Stimulated activated CD4-positive, alpha-beta T cell treated with anti-CD3 and anti-CD28 coated beads, Interleukin-1b, Interleukin-23, amount 100 ng/mL, for 24 hours (primary cell): ENCODE data around the gene CDH23.
"Not testable (repeated sequence)": the region's sequence is repeated elsewhere in the genome, so short reads cannot be mapped to it uniquely, and the experiment has no call there.

Source experiments
- DNase-seq, 4 experiments: peaks; one replicate each; pipeline ENCODE4 v3.0.0-alpha.2; 2020; ENCODE audit warnings: low read depth in 4 of 4, low spot score in 1 of 4

Gene CDH23

GRCh38 chr10:71600242-71600641 lies 203.5 kb downstream of the CDH23 start:
- DNase-seq: not testable (repeated sequence)

- DNase-seq: no peak
Measured at GRCh38 chr10:71600849-71601248, 204.1 kb downstream of the CDH23 start.

- no peak for DNase-seq
Measured at GRCh38 chr10:71601273-71601672, 204.6 kb downstream of the CDH23 start.

- no peak for DNase-seq
Measured at GRCh38 chr10:71603150-71603549, 206.4 kb downstream of the CDH23 start.

GRCh38 chr10:71603754-71604153 lies 207.0 kb downstream of the CDH23 start:
- DNase-seq: no peak

GRCh38 chr10:71604324-71605018 lies 207.8 kb downstream of the CDH23 start:
- DNase-seq: no peak

GRCh38 chr10:71605263-71605962 lies 208.7 kb downstream of the CDH23 start:
- DNase-seq: no peak

GRCh38 chr10:71606257-71607081 lies 209.7 kb downstream of the CDH23 start:
- no peak for DNase-seq

- DNase-seq: no peak
Measured at GRCh38 chr10:71607082-71607443, 210.3 kb downstream of the CDH23 start.

- peak; percentile 40 to 66 (median 44) for DNase-seq
Measured at GRCh38 chr10:71608819-71609768, 212.4 kb downstream of the CDH23 start.

GRCh38 chr10:71610651-71611050 lies 213.9 kb downstream of the CDH23 start:
- no peak for DNase-seq

- DNase-seq: no peak
Measured at GRCh38 chr10:71611131-71611530, 214.4 kb downstream of the CDH23 start.

- no peak for DNase-seq
Measured at GRCh38 chr10:71611709-71612422, 215.1 kb downstream of the CDH23 start.

GRCh38 chr10:71613261-71613777 lies 216.6 kb downstream of the CDH23 start:
- DNase-seq: no peak

- no peak for DNase-seq
Measured at GRCh38 chr10:71613877-71614276, 217.2 kb downstream of the CDH23 start.

GRCh38 chr10:71614946-71615345 lies 218.2 kb downstream of the CDH23 start:
- no peak for DNase-seq

- no peak for DNase-seq
Measured at GRCh38 chr10:71615538-71616329, 219.0 kb downstream of the CDH23 start.

- DNase-seq: no peak
Measured at GRCh38 chr10:71616817-71617654, 220.3 kb downstream of the CDH23 start.
